ENCODE measurements around the gene SNPH.

Gene SNPH

GRCh38 chr20:1328680-1329330 lies 62.7 kb downstream of the SNPH start, which contains the start of gene SDCBP2:
Gene SDCBP2 (minus strand): TSS chr20:1329139. CDS start chr20:1320416, 8,723 bp downstream.
- Histone ChIP-seq H3K27me3 (ENCODE audit: insufficient read depth, poor library complexity, severe bottlenecking) (no peaks in the 10 kb centered on the region), H3K27ac (replicated peaks) (no peak within 1 kb of the TSS), H3K4me3 (replicated peaks; ENCODE audit: insufficient read depth, low read length) (no peak within 1 kb of the TSS)
- TF ChIP-seq, protein P1, sequence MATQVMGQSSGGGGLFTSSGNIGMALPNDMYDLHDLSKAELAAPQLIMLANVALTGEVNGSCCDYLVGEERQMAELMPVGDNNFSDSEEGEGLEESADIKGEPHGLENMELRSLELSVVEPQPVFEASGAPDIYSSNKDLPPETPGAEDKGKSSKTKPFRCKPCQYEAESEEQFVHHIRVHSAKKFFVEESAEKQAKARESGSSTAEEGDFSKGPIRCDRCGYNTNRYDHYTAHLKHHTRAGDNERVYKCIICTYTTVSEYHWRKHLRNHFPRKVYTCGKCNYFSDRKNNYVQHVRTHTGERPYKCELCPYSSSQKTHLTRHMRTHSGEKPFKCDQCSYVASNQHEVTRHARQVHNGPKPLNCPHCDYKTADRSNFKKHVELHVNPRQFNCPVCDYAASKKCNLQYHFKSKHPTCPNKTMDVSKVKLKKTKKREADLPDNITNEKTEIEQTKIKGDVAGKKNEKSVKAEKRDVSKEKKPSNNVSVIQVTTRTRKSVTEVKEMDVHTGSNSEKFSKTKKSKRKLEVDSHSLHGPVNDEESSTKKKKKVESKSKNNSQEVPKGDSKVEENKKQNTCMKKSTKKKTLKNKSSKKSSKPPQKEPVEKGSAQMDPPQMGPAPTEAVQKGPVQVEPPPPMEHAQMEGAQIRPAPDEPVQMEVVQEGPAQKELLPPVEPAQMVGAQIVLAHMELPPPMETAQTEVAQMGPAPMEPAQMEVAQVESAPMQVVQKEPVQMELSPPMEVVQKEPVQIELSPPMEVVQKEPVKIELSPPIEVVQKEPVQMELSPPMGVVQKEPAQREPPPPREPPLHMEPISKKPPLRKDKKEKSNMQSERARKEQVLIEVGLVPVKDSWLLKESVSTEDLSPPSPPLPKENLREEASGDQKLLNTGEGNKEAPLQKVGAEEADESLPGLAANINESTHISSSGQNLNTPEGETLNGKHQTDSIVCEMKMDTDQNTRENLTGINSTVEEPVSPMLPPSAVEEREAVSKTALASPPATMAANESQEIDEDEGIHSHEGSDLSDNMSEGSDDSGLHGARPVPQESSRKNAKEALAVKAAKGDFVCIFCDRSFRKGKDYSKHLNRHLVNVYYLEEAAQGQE (IDR thresholded peaks at IDR 0.05; ENCODE audit: insufficient replicate concordance, low read depth), result no peak
- TF ChIP-seq, protein P2, sequence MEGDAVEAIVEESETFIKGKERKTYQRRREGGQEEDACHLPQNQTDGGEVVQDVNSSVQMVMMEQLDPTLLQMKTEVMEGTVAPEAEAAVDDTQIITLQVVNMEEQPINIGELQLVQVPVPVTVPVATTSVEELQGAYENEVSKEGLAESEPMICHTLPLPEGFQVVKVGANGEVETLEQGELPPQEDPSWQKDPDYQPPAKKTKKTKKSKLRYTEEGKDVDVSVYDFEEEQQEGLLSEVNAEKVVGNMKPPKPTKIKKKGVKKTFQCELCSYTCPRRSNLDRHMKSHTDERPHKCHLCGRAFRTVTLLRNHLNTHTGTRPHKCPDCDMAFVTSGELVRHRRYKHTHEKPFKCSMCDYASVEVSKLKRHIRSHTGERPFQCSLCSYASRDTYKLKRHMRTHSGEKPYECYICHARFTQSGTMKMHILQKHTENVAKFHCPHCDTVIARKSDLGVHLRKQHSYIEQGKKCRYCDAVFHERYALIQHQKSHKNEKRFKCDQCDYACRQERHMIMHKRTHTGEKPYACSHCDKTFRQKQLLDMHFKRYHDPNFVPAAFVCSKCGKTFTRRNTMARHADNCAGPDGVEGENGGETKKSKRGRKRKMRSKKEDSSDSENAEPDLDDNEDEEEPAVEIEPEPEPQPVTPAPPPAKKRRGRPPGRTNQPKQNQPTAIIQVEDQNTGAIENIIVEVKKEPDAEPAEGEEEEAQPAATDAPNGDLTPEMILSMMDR (IDR thresholded peaks at IDR 0.05; ENCODE audit: insufficient read depth, low read length), result no peak
- TF ChIP-seq POLR2AphosphoS5 (IDR thresholded peaks at IDR 0.05; ENCODE audit: low read depth) (no peak), SPI1 (IDR thresholded peaks at IDR 0.05; ENCODE audit: borderline replicate concordance, low read depth) (no peak), GABPA (IDR thresholded peaks at IDR 0.05; ENCODE audit: low read depth) (no peak)
- DNase-seq (ENCODE audit: low read depth in 1 of 2, low spot score in 1 of 2), result no peak

DNA sequence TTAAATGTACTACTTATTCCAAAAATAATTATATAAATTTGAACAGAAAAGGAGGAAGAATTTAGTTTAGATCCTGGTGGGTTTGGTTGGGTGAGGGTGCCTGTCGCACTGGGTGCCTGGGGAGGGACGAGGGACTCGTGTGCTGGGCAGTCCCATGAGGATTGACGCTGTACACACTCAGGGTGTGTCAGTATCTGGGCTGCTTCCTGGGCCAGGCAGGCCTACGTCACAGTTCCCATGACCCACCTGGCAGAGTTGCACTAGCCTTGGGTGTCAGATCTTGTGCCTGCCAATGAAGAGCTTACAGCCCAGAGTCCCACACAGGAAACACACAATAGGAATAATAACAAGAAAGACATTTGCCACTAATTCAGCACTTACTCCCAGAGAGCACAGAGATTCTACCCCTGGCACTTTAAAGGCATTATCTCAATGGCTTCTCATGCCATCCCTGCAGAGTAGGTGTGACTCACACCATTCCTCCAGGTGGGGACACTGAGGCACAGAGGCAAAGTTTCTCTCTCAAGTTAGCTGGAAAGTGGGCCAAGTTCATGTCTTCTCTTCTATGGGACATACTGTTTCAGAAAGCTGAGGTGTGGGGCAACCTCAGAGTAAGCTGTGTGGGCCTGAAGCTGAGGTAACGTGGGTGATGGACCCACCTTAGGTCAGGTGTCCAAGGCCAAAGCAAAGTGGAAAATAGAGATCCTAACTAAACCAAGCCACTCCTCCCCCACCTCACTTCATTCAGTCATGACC lies 64.2 kb downstream of the SNPH start:
- no peak for DNase-seq (ENCODE audit: low read depth in 1 of 2, low spot score in 1 of 2)
- Histone ChIP-seq H3K27ac (replicated peaks) (no peak overlapping the region), H3K27me3 (ENCODE audit: insufficient read depth, poor library complexity, severe bottlenecking) (no peaks in the 10 kb centered on the region), H3K4me3 (replicated peaks; ENCODE audit: insufficient read depth, low read length) (no peak overlapping the region)
- TF ChIP-seq, protein P1 (IDR thresholded peaks at IDR 0.05; ENCODE audit: insufficient replicate concordance, low read depth), result no peak
- no peak for TF ChIP-seq SPI1 (IDR thresholded peaks at IDR 0.05; ENCODE audit: borderline replicate concordance, low read depth)

GRCh38 chr20:1331101-1331500 lies 65.0 kb downstream of the SNPH start:
- no peak for DNase-seq (ENCODE audit: low read depth in 1 of 2, low spot score in 1 of 2)
- H3K4me3 ChIP-seq (replicated peaks; ENCODE audit: insufficient read depth, low read length), result no peak overlapping the region
- no peaks in the 10 kb centered on the region for H3K27me3 ChIP-seq (ENCODE audit: insufficient read depth, poor library complexity, severe bottlenecking)
- no peak for TF ChIP-seq SPI1 (IDR thresholded peaks at IDR 0.05; ENCODE audit: borderline replicate concordance, low read depth)
- TF ChIP-seq POLR2AphosphoS5 (IDR thresholded peaks at IDR 0.05; ENCODE audit: low read depth), result no peak
- TF ChIP-seq, protein P2 (IDR thresholded peaks at IDR 0.05; ENCODE audit: insufficient read depth, low read length), result no peak
- TF ChIP-seq, protein P1 (IDR thresholded peaks at IDR 0.05; ENCODE audit: insufficient replicate concordance, low read depth), result no peak
- no peak for TF ChIP-seq GABPA (IDR thresholded peaks at IDR 0.05; ENCODE audit: low read depth)
- H3K27ac ChIP-seq (replicated peaks), result no peak overlapping the region

Data from HL-60 (cell line).